H1 (cell line): Measurements from ENCODE around the gene BTRC. TPM values are rescaled to one million over a fixed set of nuclear protein-coding genes. Genes with fewer than 3 reads are reported as not detected.

Source experiments
- CTCF ChIA-PET: fragments of 300-600 bp; sonication (Branson Sonifier 250); formaldehyde crosslinking; loops from one replicate; lab custom pipeline; 2021; ENCODE audit not compliant: partially characterized antibody; lab: Charles Lee
- POLR2A ChIA-PET: fragments of 300-600 bp; sonication (Branson Sonifier 250); formaldehyde crosslinking; loops from one replicate; lab custom pipeline; 2021; ENCODE audit warnings: inconsistent platforms; ENCODE audit not compliant: partially characterized antibody; lab: Charles Lee
- DNase-seq, 2 experiments: peaks; one replicate each; pipeline versions ENCODE4 v3.0.0 to v3.0.0-alpha.2; 2010 to 2022; ENCODE audit warnings: low spot score in 2 of 2, low read depth in 1 of 2, mixed read lengths in 1 of 2
- FAIRE-seq: peaks from 2 replicates; lab custom pipeline; 2011; peaks lifted over from hg19 to GRCh38; lab: Jason Lieb, UNC
- H2AFZ ChIP-seq: 2 replicates; pipeline ENCODE4 v1.8.1; 2012; ENCODE audit warnings: low read length, inconsistent platforms
- H2AK5ac ChIP-seq: 2 replicates; pipeline ENCODE4 v1.6.1; 2013; ENCODE audit warnings: low read depth, low read length
- H2BK120ac ChIP-seq: replicated peaks from 2 replicates; pipeline ENCODE3; 2013; ENCODE audit warnings: low read depth, low read length, inconsistent platforms
- H2BK12ac ChIP-seq: 2 replicates; pipeline ENCODE4 v1.6.1; 2013; ENCODE audit warnings: low read depth, low read length
- H2BK15ac ChIP-seq: 2 replicates; pipeline ENCODE4 v1.6.1; 2013; ENCODE audit warnings: low read length
- H2BK20ac ChIP-seq: 2 replicates; pipeline ENCODE4 v1.6.1; 2013; ENCODE audit warnings: low read length
- H2BK5ac ChIP-seq: 2 replicates; pipeline ENCODE4 v1.6.1; 2013; ENCODE audit warnings: low read depth, low read length
- H3K14ac ChIP-seq: 2 replicates; pipeline ENCODE4 v1.6.1; 2013; ENCODE audit warnings: inconsistent platforms; ENCODE audit not compliant: insufficient read length
- H3K18ac ChIP-seq: 2 replicates; pipeline ENCODE4 v1.6.1; 2013; ENCODE audit warnings: low read length; ENCODE audit errors: extremely low read depth
- H3K23ac ChIP-seq: 2 replicates; pipeline ENCODE4 v1.6.1; 2013; ENCODE audit warnings: inconsistent platforms; ENCODE audit not compliant: insufficient read length
- H3K23me2 ChIP-seq: 2 replicates; pipeline ENCODE4 v1.6.1; 2013; ENCODE audit warnings: low read depth, low read length
- H3K27ac ChIP-seq: 2 replicates; pipeline ENCODE4 v1.6.1; 2011; ENCODE audit warnings: low read depth, low read length, inconsistent platforms
- H3K27me3 ChIP-seq, 4 experiments: replicated peaks in 1 of 4; 1 replicate in 1 of 4; 2 replicates in 3 of 4; pipeline versions ENCODE4 v1.6.1 to v1.8.1; 2011 to 2013; ENCODE audit warnings: low read length in 3 of 4, mild to moderate bottlenecking in 3 of 4, inconsistent platforms in 2 of 4, mixed read lengths in 2 of 4, moderate library complexity in 1 of 4; ENCODE audit not compliant: control insufficient read depth in 3 of 4, insufficient read depth in 3 of 4; ENCODE audit errors: extremely low read depth in 1 of 4
- H3K36me3 ChIP-seq, 4 experiments: 2 replicates each; pipeline versions ENCODE4 v1.6.1 to v1.8.1; 2011 to 2013; ENCODE audit warnings: mild to moderate bottlenecking in 4 of 4, low read length in 3 of 4, moderate library complexity in 2 of 4, control low read depth in 1 of 4, inconsistent platforms in 1 of 4; ENCODE audit not compliant: insufficient read depth in 4 of 4, control insufficient read depth in 2 of 4
- H3K4ac ChIP-seq: replicated peaks from 2 replicates; pipeline ENCODE3; 2013; ENCODE audit warnings: low read length, low read depth, mixed read lengths, inconsistent platforms; ENCODE audit not compliant: insufficient read length
- H3K4me1 ChIP-seq, 4 experiments: replicated peaks in 1 of 4; 1 replicate in 1 of 4; 2 replicates in 3 of 4; pipeline versions ENCODE4 v1.6.1 to v1.8.1; 2011 to 2013; ENCODE audit warnings: low read length in 3 of 4, inconsistent platforms in 2 of 4, mixed read lengths in 1 of 4; ENCODE audit not compliant: insufficient read depth in 4 of 4, control insufficient read depth in 3 of 4
- H3K4me2 ChIP-seq, 2 experiments: 2 replicates each; pipeline versions ENCODE4 v1.6.1 to v1.8.1; 2011 to 2013; ENCODE audit warnings: low read depth in 2 of 2, low read length in 2 of 2, control low read depth in 1 of 2, inconsistent platforms in 1 of 2, mild to moderate bottlenecking in 1 of 2; ENCODE audit not compliant: insufficient read depth in 1 of 2
- H3K4me3 ChIP-seq, 4 experiments: fragments of 200-600, 300-600 bp in 1 of 4; sonication (generic), shearing (Covaris generic), sonication (Bioruptor Twin) in 1 of 4; 2 replicates each; pipeline versions ENCODE4 v1.5.1 to v1.8.1; 2011 to 2016; ENCODE audit warnings: low read length in 4 of 4, low read depth in 3 of 4, control low read depth in 2 of 4, inconsistent platforms in 2 of 4, mild to moderate bottlenecking in 2 of 4, mixed read lengths in 1 of 4, moderate library complexity in 1 of 4; ENCODE audit not compliant: insufficient read depth in 2 of 4; ENCODE audit errors: extremely low read depth in 1 of 4
- H3K56ac ChIP-seq: replicated peaks from 2 replicates; pipeline ENCODE3; 2013; ENCODE audit warnings: low read depth, mild to moderate bottlenecking, mixed read lengths, low read length, inconsistent platforms; ENCODE audit not compliant: insufficient read length
- H3K79me1 ChIP-seq: 2 replicates; pipeline ENCODE4 v1.6.1; 2013; ENCODE audit warnings: low read depth, low read length, control low read depth
- H3K79me2 ChIP-seq, 2 experiments: 2 replicates each; pipeline versions ENCODE4 v1.6.1 to v1.8.1; 2012 to 2013; ENCODE audit warnings: low read length in 2 of 2, mild to moderate bottlenecking in 2 of 2, inconsistent platforms in 1 of 2; ENCODE audit not compliant: insufficient read depth in 2 of 2, control insufficient read depth in 1 of 2
- H3K9ac ChIP-seq, 4 experiments: replicated peaks in 1 of 4; 1 replicate in 1 of 4; 2 replicates in 3 of 4; pipeline versions ENCODE4 v1.6.1 to v1.8.1; 2011 to 2013; ENCODE audit warnings: low read depth in 3 of 4, low read length in 3 of 4, control low read depth in 2 of 4, mild to moderate bottlenecking in 2 of 4, moderate library complexity in 2 of 4, inconsistent platforms in 1 of 4; ENCODE audit errors: extremely low read depth in 1 of 4
- H3K9me3 ChIP-seq, 2 experiments: 2 replicates each; pipeline versions ENCODE4 v1.6.1 to v1.8.1; 2012 to 2013; ENCODE audit warnings: mild to moderate bottlenecking in 2 of 2, moderate library complexity in 2 of 2, control low read depth in 1 of 2, inconsistent platforms in 1 of 2, low read depth in 1 of 2, low read length in 1 of 2, mixed read lengths in 1 of 2; ENCODE audit not compliant: insufficient read depth in 2 of 2
- H4K20me1 ChIP-seq, 2 experiments: replicated peaks in 1 of 2; 2 replicates each; pipeline versions ENCODE3 to v1.8.1; 2011 to 2013; ENCODE audit warnings: inconsistent platforms in 2 of 2, low read length in 2 of 2, mild to moderate bottlenecking in 1 of 2; ENCODE audit not compliant: insufficient read depth in 2 of 2, control insufficient read depth in 1 of 2
- H4K5ac ChIP-seq: 2 replicates; pipeline ENCODE4 v1.6.1; 2013; ENCODE audit warnings: low read length, low read depth, mixed read lengths, inconsistent platforms; ENCODE audit not compliant: insufficient read length
- H4K8ac ChIP-seq: 2 replicates; pipeline ENCODE4 v1.8.0; 2013; ENCODE audit warnings: mild to moderate bottlenecking, moderate library complexity, low read length, inconsistent platforms; ENCODE audit not compliant: insufficient read depth; ENCODE audit errors: extremely low read depth
- H4K91ac ChIP-seq: replicated peaks from 2 replicates; pipeline ENCODE3; 2013; ENCODE audit warnings: low read length, mixed read lengths, inconsistent platforms; ENCODE audit not compliant: insufficient read length
- CHD2 ChIP-seq: IDR thresholded peaks from 2 replicates; pipeline ENCODE4 v1.6.1; 2012; ENCODE audit warnings: low read length, improper control_type of control experiment
- CREB1 ChIP-seq: IDR thresholded peaks from 2 replicates; pipeline ENCODE4 v1.6.1; 2012; ENCODE audit warnings: inconsistent platforms
- POLR2A ChIP-seq, 2 experiments: IDR thresholded peaks; 1 replicate in 1 of 2; 2 replicates in 1 of 2; pipeline ENCODE4 v1.6.1; 2011; ENCODE audit warnings: low read depth in 2 of 2, low read length in 2 of 2, mild to moderate bottlenecking in 2 of 2; ENCODE audit errors: control extremely low read depth in 1 of 2
- RBBP5 ChIP-seq: IDR thresholded peaks from 2 replicates; pipeline ENCODE4 v1.7.1; 2012; ENCODE audit warnings: low read depth, mild to moderate bottlenecking, inconsistent platforms, low read length, moderate library complexity, borderline replicate concordance
- SAP30 ChIP-seq: fragments of 300-600 bp; sonication (generic); IDR thresholded peaks from 2 replicates; pipeline ENCODE4 v1.7.1; 2012; ENCODE audit warnings: low read length, moderate library complexity, mild to moderate bottlenecking, inconsistent platforms; ENCODE audit not compliant: insufficient read depth, insufficient replicate concordance
- TAF1 ChIP-seq: IDR thresholded peaks from 2 replicates; pipeline ENCODE4 v1.6.1; 2011; ENCODE audit warnings: mild to moderate bottlenecking, low read depth, low read length
- YY1 ChIP-seq: IDR thresholded peaks from 2 replicates; pipeline ENCODE4 v1.6.1; 2011; ENCODE audit warnings: low read depth, mild to moderate bottlenecking, low read length
- WGBS, 2 experiments: shearing (Covaris generic) in 1 of 2; methylation state at CpG; one replicate each; pipeline versions ENCODE4 v1.1.6 to v1.1.7; 2013 to 2015; ENCODE audit warnings: low lambda C conversion rate in 2 of 2, mixed read lengths in 2 of 2, inconsistent platforms in 1 of 2, low coverage in 1 of 2, missing lambda C conversion rate in 1 of 2; ENCODE audit not compliant: insufficient replicate concordance in 2 of 2, insufficient coverage in 1 of 2, insufficient read length in 1 of 2; ENCODE audit errors: extremely low coverage in 1 of 2, missing lambda C conversion rate in 1 of 2; 5-methylcytosine and 5-hydroxymethylcytosine counted together
- polyA plus RNA-seq, 7 experiments: library from polyadenylated mRNA; depleted of rRNA in 3 of 7; stranded (reverse) in 5 of 7; unstranded in 2 of 7; fragments of >200 nt in 5 of 7; fragments of 200-250 nt in 2 of 7; gene quantifications; 1 replicate in 5 of 7; 2 replicates in 1 of 7; 4 replicates in 1 of 7; pipeline versions ENCODE4 v1.2.1 to v1.2.3, GENCODE V29; 2011 to 2013; ENCODE audit warnings: missing spikeins in 2 of 7, mixed read lengths in 2 of 7
- total RNA-seq: library from RNA; stranded (reverse); fragmentation: NEBNext Ultra II Directional; extraction: Animal tissue kit (Norgen Biotek cat#: 25700); gene quantifications from 2 replicates; pipeline ENCODE4 v1.2.1, GENCODE V29; 2021
- TF ChIP-seq, protein P1 (sequence below): IDR thresholded peaks from 2 replicates; pipeline ENCODE4 v1.6.1; 2012; ENCODE audit warnings: inconsistent platforms
- TF ChIP-seq, protein P2 (sequence below): IDR thresholded peaks from 2 replicates; pipeline ENCODE4 v1.6.1; 2012; ENCODE audit warnings: inconsistent platforms

Gene BTRC
- total and polyA plus RNA-seq, 2 of the 8 experiments (the other 6 are each of a cell fraction or from before 2014, with no cell fraction given): 9.9 to 24.7 TPM

DNA sequence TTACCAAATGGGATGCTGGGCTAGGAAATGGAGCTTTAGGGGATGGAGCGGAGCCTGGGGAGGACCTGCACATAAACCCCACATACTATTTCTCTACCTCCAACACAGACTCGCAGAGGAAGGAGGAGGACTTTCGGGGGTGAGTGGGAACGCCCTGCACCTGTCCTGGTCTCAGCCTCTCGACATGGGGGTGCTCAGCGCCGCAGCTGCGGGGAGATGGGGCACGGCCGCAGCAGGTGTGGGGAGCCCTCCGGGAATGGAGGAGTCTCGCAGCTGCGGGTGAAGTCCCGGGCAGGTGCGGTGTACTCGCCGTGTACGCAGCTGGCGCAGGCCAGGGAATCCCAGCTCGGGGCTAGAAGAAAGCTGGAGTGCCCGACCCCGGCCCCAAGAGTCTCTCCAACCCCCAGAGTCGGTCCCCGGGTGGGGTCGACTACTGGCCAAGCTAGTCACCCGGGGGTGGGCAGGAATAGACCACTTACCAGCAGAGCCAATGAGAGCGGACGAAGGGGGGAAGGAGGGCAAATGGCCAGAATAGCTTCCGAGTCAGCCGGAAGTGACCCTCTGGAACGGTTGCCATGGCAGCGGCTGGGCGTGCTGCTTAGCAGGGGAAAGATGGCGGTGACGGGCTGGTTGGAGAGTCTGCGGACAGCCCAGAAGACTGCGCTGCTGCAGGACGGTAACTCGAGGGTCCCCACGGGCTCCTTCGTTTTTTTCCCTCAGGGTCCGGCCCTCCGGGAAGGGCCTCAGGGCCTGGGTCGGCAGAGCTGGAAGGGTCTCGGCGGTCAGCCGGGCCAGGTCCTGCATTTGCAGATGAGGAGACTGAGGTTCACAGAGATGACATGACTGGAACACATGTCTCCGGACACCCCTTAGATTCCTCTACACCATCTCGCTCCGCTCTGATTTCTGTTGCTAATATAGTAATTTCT is 234.0 kb downstream of the BTRC start, which contains the start of the genes DPCD and POLL:
DPCD (plus strand) TSS at position 597 of the 929 bp plus-strand sequence; CDS start at position 613, 16 bp downstream.
POLL (minus strand) TSS at position 533 of the 929 bp plus-strand sequence. CDS start 897 bp downstream, outside the sequence.
- Histone ChIP-seq H3K4ac (peak within 1 kb of the TSS; percentile 21), H2BK12ac (0 out of 2 replicates have a peak within 1 kb of the TSS, but pooled peaks have one; percentile 1), H3K4me2 (peak within 1 kb of the TSS; percentile 81 to 94), H3K4me3 (peak within 1 kb of the TSS; percentile 83 to 96 (median 88)), H2AK5ac (no peak within 1 kb of the TSS), H3K9ac (peak within 1 kb of the TSS; percentile 52 to 71 (median 67); a peak in 6 of 7 replicates), H3K14ac (no peak within 1 kb of the TSS), H4K20me1 (peaks cover 0 to 1% of the 10 kb centered on the region in 2 experiments), H4K8ac (peak within 1 kb of the TSS; percentile 92), H3K18ac (peak within 1 kb of the TSS; percentile 87; the same call in 1 of the 2 replicates), H3K27ac (no peak within 1 kb of the TSS), H3K23me2 (peaks cover 8% of the 10 kb centered on the region), H3K4me1 (peaks cover 0 to 5% (median 4%) of the 10 kb centered on the region in 4 experiments; a peak in 6 of 7 replicates), H2BK20ac (no peak within 1 kb of the TSS), H4K5ac (peak within 1 kb of the TSS; percentile 94), H2BK120ac (no peak within 1 kb of the TSS), H3K56ac (peak within 1 kb of the TSS; percentile 85), H3K79me2 (peaks cover 0 to 8% of the 10 kb centered on the region in 2 experiments; a peak in 1 of 4 replicates), H3K79me1 (no peaks in the 10 kb centered on the region; the same call in 1 of the 2 replicates), H3K27me3 (no peaks in the 10 kb centered on the region), H3K9me3 (no peaks in the 10 kb centered on the region), H3K23ac (no peak within 1 kb of the TSS), H2BK5ac (peak within 1 kb of the TSS; percentile 69; the same call in 1 of the 2 replicates), H2BK15ac (peak within 1 kb of the TSS; percentile 99; the same call in 1 of the 2 replicates), H2AFZ (0 out of 2 replicates have a peak within 1 kb of the TSS, but pooled peaks have one; percentile 51), H4K91ac (peak within 1 kb of the TSS; percentile 97), H3K36me3 (peaks cover 0 to 12% (median 2%) of the 10 kb centered on the region in 4 experiments; a peak in 3 of 8 replicates)
- DNase-seq (peak; percentile 75 to 95), FAIRE-seq (peak; percentile 78)
- CTCF ChIA-PET: interaction anchor here (0.8 to 5.7 kb wide), 14 partner anchors 13 to 374 kb away, joined by 3 to 30 read pairs (median 3); partner anchors contain the start of gene NPM3
- POLR2A ChIA-PET: interaction anchor here (0.9 to 5.2 kb wide), 6 partner anchors 9 to 191 kb away, joined by 3 to 42 read pairs (median 4); no protein-coding TSS in a partner anchor
- WGBS, 2 experiments: 3% methylated on average over 47 of the region's 50 CpGs; no CpG with 5 or more reads in 1 of the 2 experiments
- TF ChIP-seq SAP30: peak; percentile 98
- peak; percentile 44; the same call in 1 of the 2 replicates for TF ChIP-seq CREB1
- TF ChIP-seq POLR2A (IDR thresholded peaks at IDR 0.05; ENCODE audit: control extremely low read depth in 1 of 2, low read depth in 2 of 2, low read length in 2 of 2): peak in 1 of 2 experiments; percentile 47; a peak in 1 of 3 replicates
- TF ChIP-seq, protein P1, sequence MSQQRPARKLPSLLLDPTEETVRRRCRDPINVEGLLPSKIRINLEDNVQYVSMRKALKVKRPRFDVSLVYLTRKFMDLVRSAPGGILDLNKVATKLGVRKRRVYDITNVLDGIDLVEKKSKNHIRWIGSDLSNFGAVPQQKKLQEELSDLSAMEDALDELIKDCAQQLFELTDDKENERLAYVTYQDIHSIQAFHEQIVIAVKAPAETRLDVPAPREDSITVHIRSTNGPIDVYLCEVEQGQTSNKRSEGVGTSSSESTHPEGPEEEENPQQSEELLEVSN: no peak
- TF ChIP-seq RBBP5: peak; percentile 93
- peak; percentile 54; the same call in 1 of the 2 replicates for TF ChIP-seq TAF1
- TF ChIP-seq CHD2: peak; percentile 82; the same call in 1 of the 2 replicates
- TF ChIP-seq, protein P2, sequence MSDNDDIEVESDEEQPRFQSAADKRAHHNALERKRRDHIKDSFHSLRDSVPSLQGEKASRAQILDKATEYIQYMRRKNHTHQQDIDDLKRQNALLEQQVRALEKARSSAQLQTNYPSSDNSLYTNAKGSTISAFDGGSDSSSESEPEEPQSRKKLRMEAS: peak; percentile 59
- TF ChIP-seq YY1: peak; percentile 95
